D721Med (cell line): Measurements from ENCODE around the gene EIF4G2.

ENCODE experiments used
- DNase-seq: peaks from one replicate; pipeline ENCODE4 v3.0.0; 2011; ENCODE audit warnings: low spot score; ENCODE audit not compliant: insufficient read length
- FAIRE-seq: peaks from 2 replicates; lab custom pipeline; 2011; peaks lifted over from hg19 to GRCh38; lab: Jason Lieb, UNC
- CTCF ChIP-seq: IDR thresholded peaks from 2 replicates; pipeline ENCODE4 v1.5.1; 2012; ENCODE audit warnings: mild to moderate bottlenecking, control low read depth; ENCODE audit not compliant: insufficient read depth; ENCODE audit errors: missing control alignments

EIF4G2 gene

DNA sequence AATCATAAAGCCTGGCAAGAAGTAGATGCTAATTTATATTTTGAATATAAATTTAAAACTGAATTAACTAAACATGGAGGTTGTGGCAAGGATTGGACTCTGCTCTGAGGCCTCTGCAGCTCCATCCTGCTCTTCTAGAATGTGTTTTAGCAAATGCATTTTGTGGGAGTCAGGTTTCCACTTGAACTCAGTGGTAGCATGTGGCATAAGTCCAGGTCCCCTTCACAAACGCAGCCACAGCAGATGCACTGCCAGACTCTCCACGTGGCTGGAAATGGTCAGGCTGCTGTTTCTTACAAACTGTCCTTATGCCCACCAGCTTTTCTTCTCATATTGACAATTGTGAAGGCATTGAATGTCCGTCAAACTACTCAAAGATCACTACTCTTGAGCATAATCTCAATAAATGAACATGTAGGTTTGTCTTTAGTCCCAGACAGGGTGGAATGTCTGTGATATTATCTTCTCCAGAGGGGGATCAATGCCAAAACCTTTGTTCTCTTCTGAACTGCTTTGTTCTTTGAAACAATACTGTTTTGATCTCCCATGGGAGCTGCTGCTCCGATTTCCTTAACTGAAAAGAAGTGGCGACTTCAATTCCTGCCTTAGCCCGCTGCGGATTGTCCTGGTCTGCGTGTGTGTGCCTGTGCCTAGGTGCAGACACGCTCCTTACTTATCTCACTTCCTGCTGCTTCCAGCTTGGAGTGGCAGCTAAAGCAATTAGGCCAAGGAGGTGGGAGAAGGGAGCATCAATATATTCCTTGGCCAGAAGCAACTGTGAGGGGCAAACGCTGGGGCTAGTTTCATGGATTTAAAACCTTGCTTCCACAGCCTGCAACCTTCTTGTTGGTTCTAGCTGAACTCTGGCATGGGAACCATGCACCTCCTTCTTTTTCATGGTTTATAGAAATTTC, 24.2 kb downstream of the EIF4G2 start:
- no peak for TF ChIP-seq CTCF
- no peak for DNase-seq
- no peak for FAIRE-seq

- DNase-seq (no peak), FAIRE-seq (no peak)
- no peak for TF ChIP-seq CTCF
Observed at GRCh38 chr11:10780040-10780439, 28.7 kb downstream of the EIF4G2 start.

DNA sequence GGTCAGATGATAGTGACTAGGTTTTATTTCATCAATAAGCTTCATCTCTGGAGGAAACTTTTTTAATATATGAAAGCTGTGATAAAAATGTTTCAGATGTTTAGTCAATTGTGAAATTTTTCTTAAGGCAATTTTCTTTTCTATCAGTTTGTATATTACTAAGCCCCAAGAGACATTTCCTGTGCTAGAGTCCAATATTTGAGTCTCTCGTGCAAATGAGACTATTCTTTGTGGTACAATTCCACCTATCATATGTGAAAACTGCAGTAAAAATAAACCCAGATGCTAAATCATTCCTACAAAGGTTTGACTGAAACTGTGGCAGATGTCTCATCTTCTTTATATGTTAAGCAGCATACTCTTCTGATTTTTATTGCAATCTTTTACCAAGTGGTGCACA, 29.6 kb downstream of the EIF4G2 start:
- no peak for DNase-seq
- TF ChIP-seq CTCF, result no peak
- FAIRE-seq, result no peak

- no peak for DNase-seq
- no peak for FAIRE-seq
- no peak for TF ChIP-seq CTCF
Observed at GRCh38 chr11:10778217-10778970, 30.3 kb downstream of the EIF4G2 start.

DNA sequence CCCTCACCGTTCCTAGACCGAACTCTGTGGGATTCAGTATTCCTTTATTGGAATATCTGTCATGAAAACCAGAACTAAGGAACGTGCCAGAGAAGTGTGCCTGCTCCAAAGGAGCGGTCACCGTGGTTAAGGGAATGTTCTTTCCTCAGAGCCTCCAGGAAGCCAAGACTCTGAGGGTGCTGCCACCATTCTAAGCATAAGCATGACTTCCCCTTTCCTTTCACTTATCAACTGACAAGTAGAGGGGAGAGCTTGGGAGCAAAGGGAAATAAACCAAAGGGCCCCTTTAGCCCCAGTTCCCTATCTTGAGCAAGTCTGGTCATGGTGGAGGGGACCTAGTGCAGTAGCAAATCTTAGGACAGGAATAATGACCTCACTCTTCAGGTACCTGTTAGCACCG, 30.9 kb downstream of the EIF4G2 start:
- FAIRE-seq, result no peak
- no peak for TF ChIP-seq CTCF
- DNase-seq, result no peak

- TF ChIP-seq CTCF, result no peak
- FAIRE-seq (no peak), DNase-seq (no peak)
Observed at GRCh38 chr11:10777393-10777793, 31.3 kb downstream of the EIF4G2 start.

DNA sequence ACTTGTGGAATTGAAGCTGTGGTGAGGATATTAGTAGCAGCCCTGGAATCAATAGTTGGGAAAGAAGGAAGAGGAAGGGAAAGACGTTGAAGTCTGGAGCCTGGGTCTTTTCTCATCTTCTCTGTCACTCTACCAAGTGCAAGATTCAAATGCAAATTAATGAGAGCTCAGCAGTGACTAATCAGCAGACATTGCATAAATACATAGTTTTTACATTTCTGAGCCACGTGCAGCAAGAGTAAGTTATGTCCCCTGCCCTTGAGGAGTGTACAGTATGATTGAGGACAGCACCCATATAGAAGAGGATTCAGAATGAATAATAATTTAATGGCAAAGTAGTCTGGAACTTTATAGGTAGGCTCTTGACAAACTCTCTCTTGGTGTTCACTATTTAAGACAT, 33.9 kb downstream of the EIF4G2 start:
- FAIRE-seq, result no peak
- no peak for TF ChIP-seq CTCF

More for the DNA sequence above, 33.9 kb downstream of the EIF4G2 start:
- DNase-seq, result no peak
